Rectal smooth muscle tissue (tissue), 1 donor: ENCODE data around the gene PNMA5.
"Not testable (repeated sequence)": the region's sequence is repeated elsewhere in the genome, so short reads cannot be mapped to it uniquely, and the experiment has no call there.

Source experiments
- H3K27ac ChIP-seq: one replicate; pipeline ENCODE4 v1.7.0; 2013; ENCODE audit warnings: low read depth, low read length, inconsistent platforms
- H3K27me3 ChIP-seq: one replicate; pipeline ENCODE4 v1.7.0; 2013; ENCODE audit warnings: low read length; ENCODE audit not compliant: control insufficient read depth, insufficient read depth
- H3K36me3 ChIP-seq: one replicate; pipeline ENCODE4 v1.7.0; 2013; ENCODE audit warnings: low read length; ENCODE audit not compliant: control insufficient read depth, insufficient read depth
- H3K4me1 ChIP-seq: one replicate; pipeline ENCODE4 v1.7.0; 2013; ENCODE audit warnings: low read length; ENCODE audit not compliant: control insufficient read depth, insufficient read depth
- H3K4me3 ChIP-seq: one replicate; pipeline ENCODE4 v1.7.0; 2013; ENCODE audit warnings: low read length
- H3K9ac ChIP-seq: one replicate; pipeline ENCODE4 v1.7.0; 2013; ENCODE audit warnings: low read length

PNMA5 gene

GRCh38 chrX:152993933-152994332, at the start of gene PNMA5:
PNMA5 (minus strand) TSS chrX:152994116; CDS start chrX:152991598, 2,518 bp downstream.
- no peaks in the 10 kb centered on the region for H3K36me3 ChIP-seq
- no peaks in the 10 kb centered on the region for H3K27me3 ChIP-seq
- no peaks in the 10 kb centered on the region for H3K4me1 ChIP-seq
- H3K4me3 ChIP-seq, result no peak within 1 kb of the TSS
- H3K9ac ChIP-seq, result no peak within 1 kb of the TSS
- H3K27ac ChIP-seq, result no peak within 1 kb of the TSS

GRCh38 chrX:153032397-153033118, 38.6 kb upstream of the PNMA5 start:
- Histone ChIP-seq H3K4me1 (no peaks in the 10 kb centered on the region), H3K4me3 (peak overlapping the region; percentile 45), H3K27me3 (no peaks in the 10 kb centered on the region), H3K27ac (no peak overlapping the region), H3K36me3 (no peaks in the 10 kb centered on the region), H3K9ac (no peak overlapping the region)

DNA sequence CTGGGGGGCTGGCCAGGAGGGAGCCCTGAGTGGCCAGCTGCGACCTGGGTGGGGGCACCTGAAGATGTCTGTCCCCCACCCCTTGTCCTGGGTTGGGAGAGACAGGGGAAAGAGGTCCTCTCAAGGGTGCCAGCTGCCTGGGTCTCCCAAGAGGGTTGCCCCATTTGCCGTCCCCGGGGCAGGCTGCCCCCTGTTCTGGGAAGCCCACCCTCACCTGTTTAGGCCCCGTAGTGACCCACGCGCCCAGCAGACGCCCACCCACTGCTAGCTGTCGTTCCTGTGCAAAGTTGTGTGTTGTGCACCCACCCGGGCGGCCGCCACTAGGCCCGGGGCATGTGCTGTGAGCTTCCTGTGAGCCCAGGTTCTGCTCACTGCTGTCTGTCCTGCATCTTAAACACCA, 36.9 kb upstream of the PNMA5 start:
- H3K27ac ChIP-seq, result no peak overlapping the region
- no peak overlapping the region for H3K4me3 ChIP-seq
- H3K4me1 ChIP-seq, result no peaks in the 10 kb centered on the region
- H3K9ac ChIP-seq, result no peak overlapping the region
- no peaks in the 10 kb centered on the region for H3K27me3 ChIP-seq
- no peaks in the 10 kb centered on the region for H3K36me3 ChIP-seq

DNA sequence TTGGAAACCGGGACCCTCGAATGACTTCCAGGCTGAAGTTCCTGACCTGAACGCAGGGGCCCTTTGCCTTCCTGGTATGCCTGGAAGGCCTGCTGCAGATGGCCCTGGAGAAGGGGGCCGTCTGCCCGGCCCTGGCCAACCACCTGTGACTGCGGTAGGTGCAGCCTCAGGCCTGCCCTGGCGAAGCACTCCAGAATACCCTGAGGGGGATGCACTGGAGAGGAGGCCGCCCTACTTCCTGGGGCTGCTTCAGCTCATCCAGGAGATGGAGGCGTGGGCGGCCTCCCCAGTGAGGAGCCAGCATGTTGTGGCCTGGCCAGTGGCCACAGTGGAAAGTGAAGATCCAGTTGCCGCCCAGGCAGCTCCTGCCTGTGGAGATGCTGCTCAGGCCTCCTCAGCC, 36.0 kb upstream of the PNMA5 start:
- H3K27me3 ChIP-seq, result no peaks in the 10 kb centered on the region
- no peaks in the 10 kb centered on the region for H3K36me3 ChIP-seq
- H3K4me3 ChIP-seq, result no peak overlapping the region
- no peak overlapping the region for H3K9ac ChIP-seq
- no peak overlapping the region for H3K27ac ChIP-seq
- H3K4me1 ChIP-seq, result no peaks in the 10 kb centered on the region

DNA sequence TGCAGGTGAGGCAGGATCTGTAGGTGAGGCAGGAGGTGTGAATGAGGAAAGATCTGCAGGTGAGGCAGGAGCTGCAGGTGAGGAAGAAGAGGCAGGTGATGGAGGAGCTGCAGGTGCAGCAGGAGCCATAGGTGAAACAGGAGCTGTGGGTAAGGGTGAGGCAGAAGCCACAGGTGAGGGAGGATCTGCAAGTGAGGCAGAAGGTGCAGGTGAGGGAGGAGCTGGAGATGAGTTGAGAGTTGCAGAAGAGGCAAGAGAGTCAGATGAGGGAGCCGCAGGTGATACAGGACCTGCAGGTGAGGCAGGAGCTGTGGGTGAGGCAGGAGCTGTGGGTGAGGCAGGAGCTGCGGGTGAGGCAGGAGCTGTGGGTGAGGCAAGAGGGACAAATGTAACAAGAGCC, 35.2 kb upstream of the PNMA5 start:
- H3K36me3 ChIP-seq, result no peaks in the 10 kb centered on the region

DNA sequence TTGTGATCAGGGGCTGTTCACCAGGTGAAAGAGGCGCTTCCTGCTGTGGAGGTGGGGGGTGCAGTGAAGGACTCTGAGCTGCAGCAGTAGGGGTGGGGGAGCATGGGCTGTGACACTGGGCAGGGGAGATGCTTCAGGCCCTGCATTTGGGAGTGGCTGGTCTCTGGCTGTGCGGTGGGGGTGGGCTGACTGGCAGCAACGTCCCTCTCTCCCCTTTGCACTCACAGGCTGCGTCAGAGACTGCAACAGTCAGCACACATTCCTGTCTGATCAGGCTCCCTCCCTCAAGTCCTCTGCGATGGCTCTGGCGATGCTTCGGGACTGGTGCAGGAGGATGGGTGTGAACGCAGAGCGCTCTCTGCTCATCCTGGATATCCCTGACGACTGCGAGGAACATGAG, 34.6 kb upstream of the PNMA5 start:
- not testable (repeated sequence) for H3K36me3 ChIP-seq, H3K27me3 ChIP-seq, H3K9ac ChIP-seq, H3K4me3 ChIP-seq, H3K4me1 ChIP-seq, H3K27ac ChIP-seq

More for the DNA sequence above, 35.2 kb upstream of the PNMA5 start:
- no peak overlapping the region for H3K9ac ChIP-seq
- no peak overlapping the region for H3K27ac ChIP-seq
- no peaks in the 10 kb centered on the region for H3K27me3 ChIP-seq
- no peak overlapping the region for H3K4me3 ChIP-seq
- H3K4me1 ChIP-seq, result no peaks in the 10 kb centered on the region

DNA sequence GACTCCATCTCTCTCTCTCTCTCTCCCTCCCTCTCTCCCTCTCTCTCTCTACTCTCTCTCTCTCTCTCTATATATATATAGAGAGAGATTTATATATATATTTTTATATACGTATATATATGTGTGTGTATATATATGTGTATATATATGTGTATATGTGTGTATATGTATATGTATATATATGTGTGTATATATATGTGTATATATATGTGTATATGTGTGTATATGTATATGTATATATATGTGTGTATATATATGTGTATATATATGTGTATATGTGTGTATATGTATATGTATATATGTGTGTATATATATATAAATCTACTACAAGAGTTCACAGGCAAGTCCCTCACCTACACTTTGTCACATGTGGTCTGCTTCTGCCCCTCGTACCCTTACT, 32.6 kb upstream of the PNMA5 start:
- H3K27ac ChIP-seq, H3K4me1 ChIP-seq, H3K4me3 ChIP-seq, H3K36me3 ChIP-seq, H3K9ac ChIP-seq, H3K27me3 ChIP-seq: not testable (repeated sequence)

GRCh38 chrX:153019166-153019565, 25.2 kb upstream of the PNMA5 start:
- H3K9ac ChIP-seq, result no peak overlapping the region
- no peaks in the 10 kb centered on the region for H3K36me3 ChIP-seq
- H3K27ac ChIP-seq, result no peak overlapping the region
- H3K27me3 ChIP-seq, result no peaks in the 10 kb centered on the region
- H3K4me3 ChIP-seq, result no peak overlapping the region
- H3K4me1 ChIP-seq, result no peaks in the 10 kb centered on the region

- H3K4me1 ChIP-seq, H3K27me3 ChIP-seq, H3K27ac ChIP-seq, H3K9ac ChIP-seq, H3K4me3 ChIP-seq, H3K36me3 ChIP-seq: not testable (repeated sequence)
Observed at GRCh38 chrX:153017174-153017573, 23.3 kb upstream of the PNMA5 start.

DNA sequence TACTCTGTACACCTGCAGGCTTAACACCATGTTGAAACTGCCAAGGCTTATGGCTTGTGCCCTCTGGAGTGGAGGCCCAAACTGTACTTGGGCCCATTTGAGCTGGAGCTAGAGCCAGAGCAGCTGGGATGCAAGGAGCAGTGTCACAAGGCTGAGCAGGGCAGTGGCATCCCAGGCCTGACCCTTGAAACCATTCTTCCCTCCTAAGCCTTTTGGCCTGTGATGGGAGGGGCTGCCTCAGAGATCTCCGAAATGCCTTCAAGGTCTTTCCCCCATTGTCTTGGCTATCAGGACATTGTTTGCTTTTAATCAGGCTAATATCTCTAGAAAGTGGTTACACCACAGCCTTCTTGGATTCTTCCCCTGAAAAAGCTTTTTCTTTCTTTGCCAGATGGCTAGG, 10.9 kb upstream of the PNMA5 start:
- H3K27me3 ChIP-seq, result no peaks in the 10 kb centered on the region
- H3K36me3 ChIP-seq, result no peaks in the 10 kb centered on the region
- no peak overlapping the region for H3K4me3 ChIP-seq
- H3K27ac ChIP-seq, result no peak overlapping the region
- H3K4me1 ChIP-seq, result no peaks in the 10 kb centered on the region
- no peak overlapping the region for H3K9ac ChIP-seq

DNA sequence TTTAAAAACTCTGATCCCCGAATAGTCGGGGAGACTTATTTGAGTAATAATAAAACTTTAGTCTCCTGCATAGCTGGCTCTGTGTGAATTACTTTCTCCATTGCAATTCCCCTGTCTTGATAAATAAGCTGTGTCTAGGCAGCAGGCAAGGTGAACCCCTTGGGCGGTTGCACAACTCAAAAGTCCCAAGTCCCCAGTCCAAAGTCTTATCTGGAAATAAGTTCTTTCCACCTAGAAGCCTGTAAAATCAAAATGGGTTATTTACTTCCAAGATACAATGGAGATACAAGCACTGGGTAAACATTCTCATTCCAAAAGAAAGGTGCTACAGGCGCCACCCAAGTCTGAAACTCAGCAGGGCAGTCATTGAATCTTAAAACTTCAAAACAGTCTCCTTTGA, 10.1 kb upstream of the PNMA5 start:
- no peaks in the 10 kb centered on the region for H3K4me1 ChIP-seq

DNA sequence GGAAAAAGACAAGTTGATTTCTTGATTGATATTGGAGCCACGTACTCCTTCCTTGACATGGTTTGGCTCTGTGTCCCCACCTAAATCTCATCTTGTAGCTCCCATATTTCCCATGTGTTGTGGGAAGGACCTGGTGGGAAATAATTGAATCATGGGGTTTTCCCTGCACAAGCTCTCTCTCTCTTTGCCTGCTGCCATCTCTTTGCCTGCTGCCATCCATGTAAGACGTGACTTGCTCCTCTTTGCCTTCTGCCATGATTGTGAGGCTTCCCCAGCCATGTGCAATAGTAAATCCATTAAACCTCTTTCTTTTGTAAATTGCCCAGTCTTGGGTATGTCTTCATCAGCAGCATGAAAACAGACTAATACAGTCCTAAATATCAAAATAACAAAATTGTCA, 8.3 kb upstream of the PNMA5 start:
- not testable (repeated sequence) for H3K9ac ChIP-seq, H3K36me3 ChIP-seq, H3K4me1 ChIP-seq, H3K27me3 ChIP-seq, H3K27ac ChIP-seq, H3K4me3 ChIP-seq

More for the DNA sequence above, 10.1 kb upstream of the PNMA5 start:
- Histone ChIP-seq H3K9ac (no peak overlapping the region), H3K27ac (no peak overlapping the region), H3K36me3 (no peaks in the 10 kb centered on the region), H3K4me3 (no peak overlapping the region), H3K27me3 (no peaks in the 10 kb centered on the region)

- no peak overlapping the region for H3K4me3 ChIP-seq
- no peak overlapping the region for H3K27ac ChIP-seq
- no peaks in the 10 kb centered on the region for H3K4me1 ChIP-seq
- H3K27me3 ChIP-seq, result no peaks in the 10 kb centered on the region
- no peak overlapping the region for H3K9ac ChIP-seq
- no peaks in the 10 kb centered on the region for H3K36me3 ChIP-seq
Observed at GRCh38 chrX:152997337-152997736, 3.4 kb upstream of the PNMA5 start.
